HG03565 (cell line): ENCODE results near the gene DPP4.

Source experiments
- ATAC-seq: cut with Tn5 transposase; IDR thresholded peaks from one replicate; pipeline ENCODE4 v1.9.1; 2021; ENCODE audit warnings: mild to moderate bottlenecking, moderate library complexity; ENCODE audit not compliant: unreplicated experiment

DPP4 gene

DNA sequence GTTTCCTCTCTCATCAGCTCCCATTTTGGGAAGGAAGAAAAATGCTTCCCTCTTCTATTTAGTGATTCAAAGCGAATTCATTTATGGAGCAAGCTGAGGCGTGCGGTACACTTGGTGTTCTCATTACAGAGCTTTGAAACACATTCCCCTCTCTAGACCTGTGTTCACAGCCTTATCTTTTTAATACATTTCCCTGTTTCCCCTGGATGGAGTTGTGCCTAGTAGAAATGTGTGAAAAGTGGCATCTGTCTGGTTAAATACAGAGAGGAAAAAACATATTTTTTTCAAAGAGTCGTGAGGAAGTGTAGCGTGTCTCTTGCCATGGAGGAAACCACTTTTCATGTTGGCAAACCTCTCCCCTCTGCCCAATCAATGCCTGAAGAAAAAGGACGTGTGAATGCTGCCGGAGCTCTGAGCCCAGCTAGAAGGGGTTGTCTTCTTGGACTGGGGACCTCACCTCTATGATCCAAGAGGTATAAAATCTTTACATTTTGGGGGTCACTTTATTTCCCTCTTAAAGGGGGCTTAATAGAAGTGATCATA is 52.4 kb downstream of the DPP4 start:
- ATAC-seq: no peak

DNA sequence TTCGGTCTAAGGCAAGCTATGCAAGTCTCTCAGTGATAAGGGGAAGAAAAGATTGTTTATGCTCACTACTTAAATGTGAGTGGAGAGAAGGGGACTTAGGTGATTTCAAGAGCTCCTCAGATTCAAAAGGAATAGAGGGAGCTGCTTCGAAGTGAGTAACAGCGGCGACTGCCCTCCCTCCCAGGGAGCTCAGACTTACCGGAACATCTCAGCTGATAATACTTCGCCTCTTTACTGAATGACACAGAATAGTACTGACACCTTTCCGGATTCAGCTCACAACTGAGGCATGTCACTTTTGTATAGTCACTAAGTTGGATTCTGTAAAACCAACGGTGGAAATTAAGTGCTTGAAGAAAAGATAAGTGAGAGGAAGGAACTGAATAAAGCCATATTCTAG is 55.5 kb downstream of the DPP4 start:
- ATAC-seq: no peak

DNA sequence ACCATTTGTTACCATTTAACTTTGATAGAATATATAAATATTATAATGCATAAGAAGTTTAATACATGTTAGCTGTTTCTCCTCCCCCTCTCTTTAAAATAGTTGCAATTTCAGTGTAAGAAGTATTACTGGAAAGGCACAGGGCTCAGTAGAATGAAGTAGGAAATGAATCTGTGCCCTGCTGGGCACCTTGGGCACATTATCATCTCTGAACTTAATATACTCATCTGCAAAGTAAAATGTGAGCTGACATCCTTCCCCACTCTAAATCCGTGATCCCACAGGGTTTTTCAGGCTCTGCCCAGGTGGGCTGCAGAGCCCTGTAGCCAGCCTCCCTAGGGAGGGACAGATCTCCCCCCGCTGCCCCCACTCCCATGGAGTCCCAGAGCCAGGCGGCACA is 56.8 kb downstream of the DPP4 start:
- no peak for ATAC-seq

DNA sequence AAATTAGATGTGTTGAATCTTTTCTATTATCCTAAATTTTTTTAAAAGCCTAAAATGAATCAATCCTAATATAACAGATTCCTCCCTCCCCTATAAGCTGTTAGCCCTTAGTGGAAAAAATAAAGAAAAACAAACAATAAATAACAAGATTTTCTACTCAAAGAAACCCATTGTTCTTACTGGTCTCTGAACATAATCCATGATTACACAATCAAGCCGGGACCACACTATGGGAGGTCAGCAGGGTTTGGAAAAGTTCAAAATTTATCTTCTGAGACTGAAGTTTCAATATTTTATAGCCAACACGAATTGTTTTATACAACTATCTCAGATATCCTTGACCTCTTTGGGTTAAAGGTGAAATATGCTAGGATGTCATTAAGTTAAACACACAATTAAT is 57.9 kb downstream of the DPP4 start:
- ATAC-seq: no peak

DNA sequence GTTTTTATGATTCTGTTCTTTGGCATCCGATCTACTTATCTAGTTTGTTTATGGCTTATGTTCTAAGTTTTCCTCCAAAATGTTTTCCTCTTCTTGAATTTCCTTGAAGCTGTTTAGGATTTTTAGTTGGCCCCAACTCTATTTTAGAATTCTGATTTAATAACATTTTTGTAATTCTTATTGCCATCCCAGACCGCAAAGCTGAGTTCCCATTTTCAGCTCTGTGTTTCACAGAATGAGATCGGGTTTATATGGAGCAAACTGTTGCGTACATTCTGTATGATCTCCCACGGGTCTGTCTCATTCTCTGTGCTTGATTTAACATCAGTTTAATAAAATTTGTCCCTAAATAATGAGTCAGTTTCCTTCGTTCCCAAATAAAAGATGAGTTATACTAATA is 59.3 kb downstream of the DPP4 start:
- no peak for ATAC-seq

DNA sequence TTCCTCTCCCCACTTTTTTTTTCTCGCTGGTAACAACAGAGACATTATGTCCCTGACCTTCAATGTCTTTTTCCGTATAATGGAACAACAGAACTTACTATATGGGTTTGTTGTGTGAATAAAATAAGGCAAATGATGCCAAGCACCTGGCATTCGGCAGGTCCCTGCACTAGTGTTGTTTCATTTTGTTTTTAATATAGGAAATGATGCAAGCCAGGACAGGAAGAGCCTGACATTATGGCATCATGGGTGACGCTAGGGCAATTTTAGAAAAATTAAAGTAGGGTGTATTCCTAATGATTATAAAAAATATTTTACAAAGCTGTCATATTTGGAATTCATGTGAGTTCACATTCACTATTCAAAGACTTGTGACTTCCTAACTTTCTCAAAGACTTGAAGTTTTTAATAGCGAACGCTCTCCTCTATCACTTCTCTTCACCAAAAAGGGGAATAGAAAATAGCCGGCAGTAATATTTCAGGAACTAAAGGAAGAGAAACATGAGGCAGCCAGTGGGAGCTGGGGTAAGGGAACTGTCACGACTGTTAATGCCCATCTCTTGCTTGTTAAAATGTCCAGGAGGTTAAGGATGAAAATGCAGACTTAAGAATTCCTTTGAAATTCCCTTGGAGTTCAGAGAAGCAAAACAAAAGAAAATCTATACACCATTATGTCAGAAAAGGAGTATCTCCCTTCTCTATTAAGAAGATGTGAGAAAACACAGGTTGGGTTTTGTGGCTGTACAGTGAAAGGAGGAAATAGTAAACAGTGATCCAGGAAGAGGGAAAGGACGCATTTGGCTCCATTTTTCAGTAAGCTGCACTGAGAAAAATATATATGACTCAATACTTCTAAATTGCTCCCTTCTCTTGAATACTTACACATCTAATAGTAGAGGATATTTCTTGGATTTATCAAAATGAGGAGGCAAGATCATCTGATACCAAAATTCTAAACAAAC is 60.2 kb downstream of the DPP4 start:
- ATAC-seq: no peak

DNA sequence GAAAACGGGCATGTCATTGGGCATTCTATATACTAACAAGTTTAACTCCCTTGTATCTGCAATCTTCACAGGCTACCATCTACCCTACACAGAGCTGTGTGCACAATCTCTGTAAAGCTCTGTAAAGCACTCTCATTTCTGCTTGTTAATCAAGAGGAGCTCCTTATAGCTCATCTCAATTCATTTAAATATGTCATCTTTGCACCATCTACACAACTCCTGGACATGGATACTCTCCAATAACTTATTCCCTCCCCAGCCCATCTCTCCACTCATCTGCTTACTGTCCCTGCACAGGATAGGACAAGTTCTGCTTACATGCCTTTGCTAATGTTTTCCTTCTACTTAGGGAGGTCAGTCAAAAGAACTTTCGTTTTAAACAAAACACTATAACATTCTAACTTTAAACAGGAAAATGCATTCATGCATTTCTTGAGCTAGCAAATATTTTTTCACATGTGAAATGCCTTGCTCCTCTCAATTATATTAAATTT is 61.4 kb downstream of the DPP4 start:
- ATAC-seq: no peak

DNA sequence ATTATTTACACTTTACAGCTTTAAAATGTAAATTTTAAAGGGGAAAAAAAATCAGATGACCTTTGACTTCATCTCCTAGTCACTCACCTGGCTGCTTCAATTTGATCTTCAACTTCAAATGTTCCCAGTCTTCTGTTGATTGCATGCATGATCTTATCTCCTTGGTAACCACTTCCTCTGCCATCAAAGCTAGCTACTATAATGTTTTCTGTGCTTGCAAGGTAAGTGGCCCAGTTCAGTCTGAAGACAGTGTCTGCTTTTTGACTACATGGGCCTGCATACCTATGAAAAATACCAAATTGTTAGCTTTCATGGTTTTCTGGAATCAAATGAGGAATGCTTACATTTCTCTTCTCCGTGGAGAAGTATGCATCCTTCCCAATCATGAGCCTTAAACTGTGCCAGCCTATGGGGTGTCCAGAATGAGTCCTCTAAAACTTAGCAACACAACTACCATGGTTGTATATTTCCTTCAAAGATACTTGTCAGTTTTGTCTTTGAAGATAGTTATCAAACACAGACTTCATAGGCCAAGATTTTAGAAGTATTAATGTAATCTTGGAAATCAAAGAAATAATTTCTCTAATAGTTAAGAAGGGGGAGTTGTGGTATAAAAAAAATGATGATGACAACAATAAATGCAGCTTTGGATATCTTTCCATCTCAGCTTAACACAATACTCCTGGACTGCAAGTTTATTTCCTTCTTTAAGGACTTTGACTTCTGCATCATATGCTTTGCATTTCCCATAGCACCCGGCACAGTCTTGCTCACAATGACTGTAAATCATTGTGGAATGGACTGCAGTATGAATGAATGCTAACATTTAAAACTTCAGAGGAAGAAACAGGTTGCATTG is 62.1 kb downstream of the DPP4 start:
- ATAC-seq: no peak

DNA sequence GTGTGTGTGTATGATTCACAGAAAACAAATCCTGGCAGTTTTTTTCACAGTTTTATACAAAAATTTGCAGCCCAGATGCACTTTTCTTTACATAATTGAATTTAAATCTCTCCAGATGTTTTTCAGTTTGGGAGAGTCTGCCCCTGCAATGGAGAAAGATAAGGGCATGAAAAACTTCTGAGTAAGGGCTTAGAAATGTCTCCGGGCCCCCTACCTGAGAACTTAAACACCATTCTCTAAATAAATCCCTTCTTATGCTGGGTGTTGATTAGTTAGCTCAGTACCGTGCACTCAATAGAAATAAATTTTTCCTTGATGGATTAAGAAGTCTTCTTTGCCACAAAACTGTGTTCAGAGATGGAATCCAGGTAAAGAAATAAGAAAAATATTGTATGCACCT is 64.5 kb downstream of the DPP4 start:
- ATAC-seq: no peak

DNA sequence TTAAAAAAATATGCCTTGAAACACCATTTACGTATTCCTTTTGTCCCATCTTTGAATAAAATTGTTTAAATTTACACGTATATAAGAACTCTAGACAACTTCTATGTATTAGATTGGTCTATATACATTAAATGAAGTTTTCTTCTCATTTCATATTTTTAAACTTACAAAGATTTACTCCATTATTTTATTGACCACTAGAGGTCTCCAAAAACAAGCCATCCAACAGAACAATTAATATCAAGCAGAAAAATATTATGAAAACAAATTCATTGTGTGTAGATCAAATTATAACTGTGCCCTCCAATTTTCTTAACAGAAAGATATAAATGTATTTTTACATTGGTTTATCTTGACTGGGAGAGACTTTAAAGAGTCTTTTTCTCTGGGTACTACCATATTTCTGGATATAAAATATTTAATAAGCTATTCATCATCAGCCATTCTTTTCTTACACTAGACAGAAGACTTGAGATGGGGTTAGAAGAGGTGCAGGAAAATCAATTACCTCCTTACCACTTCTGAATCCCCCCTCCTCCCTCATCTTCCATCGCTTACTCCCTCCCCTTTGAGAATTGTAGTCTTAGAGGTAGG is 66.5 kb downstream of the DPP4 start:
- no peak for ATAC-seq

DNA sequence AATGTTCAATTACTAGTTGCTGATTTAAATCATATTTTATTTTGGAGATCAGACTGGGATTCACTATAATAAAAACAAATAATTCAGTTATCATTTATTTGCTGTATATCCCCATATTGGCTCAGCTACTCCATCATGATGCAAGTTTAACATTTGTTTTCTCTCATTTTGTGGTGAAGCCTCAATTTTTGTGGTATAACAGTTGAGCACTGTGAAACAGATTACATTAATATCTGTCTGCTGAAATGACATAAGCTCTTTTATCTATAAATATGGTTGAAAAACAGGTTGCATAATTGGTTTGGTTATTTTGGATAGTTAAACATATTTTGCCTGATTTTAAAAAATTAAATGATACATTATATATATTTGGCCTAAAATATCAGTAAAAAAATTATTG is 67.7 kb downstream of the DPP4 start:
- no peak for ATAC-seq

DNA sequence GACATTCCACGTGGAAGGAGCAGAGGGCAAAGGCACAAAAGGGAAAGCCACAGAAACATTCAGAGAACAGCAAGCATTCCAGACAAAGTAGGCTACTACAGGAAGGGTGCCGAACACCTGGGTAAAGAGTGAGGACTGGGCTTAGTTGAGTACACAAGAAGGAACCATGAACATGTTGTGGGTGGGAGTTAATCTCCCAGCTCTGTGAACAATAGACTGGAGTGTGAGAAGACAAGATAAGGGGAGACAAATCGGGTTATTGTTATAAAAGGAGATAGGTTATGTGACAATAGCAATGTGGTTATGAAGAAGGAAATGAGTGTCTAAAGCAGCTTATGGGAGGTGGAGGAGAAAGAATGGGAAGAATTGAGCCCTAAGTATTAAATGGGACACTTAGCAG is 70.0 kb downstream of the DPP4 start:
- ATAC-seq: no peak

DNA sequence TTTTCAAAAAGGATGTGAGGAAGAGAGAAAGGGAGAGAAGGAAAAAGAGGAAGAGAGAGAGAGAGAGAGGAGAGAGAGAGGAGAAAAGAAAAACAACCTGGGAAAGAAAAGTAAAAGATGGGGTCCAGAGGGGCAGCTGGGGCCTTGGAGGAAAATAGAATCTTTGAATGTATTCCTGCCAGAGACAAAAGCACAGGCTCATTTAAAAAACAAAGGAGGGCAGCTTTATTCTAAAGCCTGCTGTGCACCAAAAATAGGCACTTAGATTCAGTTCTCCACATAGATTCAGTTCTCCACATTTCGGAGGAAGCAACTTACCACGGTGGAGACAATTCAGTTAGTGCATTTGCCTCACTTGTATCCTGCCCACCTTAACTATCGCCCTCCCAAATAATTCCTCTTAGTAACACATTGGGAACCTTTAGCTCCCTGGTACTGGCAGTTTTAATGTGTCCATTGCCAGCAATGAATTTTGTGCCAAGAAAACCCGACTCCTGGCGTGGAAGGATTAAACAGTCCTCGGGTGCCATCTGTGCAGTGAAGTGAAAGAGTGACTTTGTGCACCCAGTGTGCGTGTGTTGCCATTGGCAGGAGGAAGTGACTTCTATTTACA is 71.3 kb downstream of the DPP4 start:
- no peak for ATAC-seq

DNA sequence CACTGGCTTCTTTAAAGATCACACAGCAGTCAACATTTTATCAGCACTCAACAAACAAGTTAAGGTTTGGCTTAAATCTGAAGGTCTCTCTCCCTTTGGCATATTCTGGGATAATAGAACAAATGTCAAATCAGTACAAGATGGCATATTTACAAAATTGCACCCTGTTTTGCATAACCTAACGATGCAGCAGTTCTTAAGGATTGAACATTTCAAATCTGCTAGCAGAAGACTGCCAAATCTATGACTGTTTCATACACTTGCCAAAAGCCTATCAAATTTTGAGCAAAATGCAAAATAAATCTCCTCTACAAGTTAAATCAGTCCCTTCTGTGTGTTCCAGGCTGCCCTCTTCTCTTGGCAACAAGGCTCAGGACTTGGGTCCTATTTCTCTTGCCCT is 73.6 kb downstream of the DPP4 start:
- ATAC-seq: no peak

DNA sequence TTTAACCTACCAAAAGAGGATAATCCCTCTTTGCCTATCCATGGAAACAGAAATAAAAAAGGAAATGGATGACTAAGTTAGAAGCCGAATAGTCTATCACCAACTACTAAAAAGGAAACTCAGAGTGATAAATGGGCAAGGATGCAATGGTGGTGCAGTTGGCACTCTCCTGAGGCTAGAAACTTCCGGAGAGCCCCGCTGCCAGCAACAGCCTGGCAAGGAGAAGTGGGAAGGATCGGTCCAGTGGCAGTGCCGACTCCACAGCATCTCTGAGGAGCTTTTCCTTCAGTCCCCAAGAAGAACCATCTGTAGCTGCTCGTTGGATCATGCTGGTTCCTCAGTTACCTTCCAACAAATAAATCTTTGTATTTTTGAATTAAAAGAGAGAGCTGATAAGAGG is 74.7 kb downstream of the DPP4 start:
- ATAC-seq: no peak

DNA sequence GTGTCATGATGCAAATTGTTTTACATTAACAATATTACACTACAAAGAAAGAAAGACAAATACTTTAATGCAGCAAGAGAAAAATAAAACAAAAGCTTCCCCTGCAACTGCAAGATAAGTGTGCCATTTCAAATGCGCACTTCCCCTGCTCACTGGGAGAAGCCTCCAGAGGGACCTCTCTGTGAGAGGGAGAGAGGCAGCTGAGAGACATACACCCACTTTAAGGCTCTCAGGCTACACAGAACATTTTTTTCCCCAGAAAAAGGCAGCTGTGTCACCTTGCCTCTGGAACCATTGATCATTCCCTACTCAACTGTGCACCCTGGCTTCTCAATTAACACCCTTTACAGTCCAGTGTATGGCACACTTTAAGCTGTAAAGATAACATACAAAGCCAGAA is 75.2 kb downstream of the DPP4 start:
- no peak for ATAC-seq

DNA sequence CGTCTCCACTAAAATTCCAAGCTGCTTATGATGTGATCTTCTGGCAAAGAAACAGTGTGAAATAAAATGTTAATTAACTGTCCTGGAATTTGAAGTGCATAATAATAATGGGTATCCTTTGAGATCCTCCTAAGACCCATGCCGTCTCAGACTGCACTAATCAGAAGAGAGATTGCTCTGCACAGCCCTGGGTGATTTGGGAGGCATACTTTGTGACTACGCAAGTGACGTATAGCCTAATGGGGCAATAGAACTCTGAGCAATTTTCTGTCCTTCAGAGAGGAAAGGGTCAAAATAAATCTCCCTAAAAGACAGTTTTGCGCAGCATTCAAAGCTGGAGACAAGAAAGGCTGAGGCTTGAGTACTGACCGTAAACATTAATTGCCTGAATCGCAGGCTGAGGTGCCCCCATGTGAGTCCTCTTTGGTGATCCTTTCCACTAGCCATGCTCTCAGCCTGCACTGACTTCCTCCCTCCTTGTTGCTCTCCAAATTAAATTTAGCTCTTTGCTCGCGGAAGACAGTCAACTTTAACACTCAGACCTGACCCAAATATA is 76.0 kb downstream of the DPP4 start:
- ATAC-seq: no peak

DNA sequence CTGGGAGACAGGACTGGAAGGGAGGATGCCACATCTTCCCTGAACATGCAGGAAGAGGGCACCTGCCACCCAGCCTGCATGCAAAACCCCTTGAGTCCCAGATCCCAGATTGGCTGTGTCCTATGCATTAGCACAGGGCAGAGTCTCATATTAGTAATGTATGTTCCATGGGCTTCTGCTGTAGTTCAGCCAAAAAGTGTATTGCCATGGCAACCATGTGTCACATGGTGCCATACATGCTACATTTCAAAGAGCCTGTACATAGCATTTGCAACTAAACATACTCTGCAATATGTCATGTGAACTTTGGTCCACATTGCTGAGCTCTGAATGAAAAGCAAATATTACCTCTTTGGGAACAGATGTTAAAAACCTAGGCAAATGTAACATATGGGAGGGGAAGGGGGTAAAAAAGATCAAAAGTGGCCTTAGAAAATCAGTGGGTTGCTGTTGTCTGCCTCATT is 78.4 kb downstream of the DPP4 start:
- ATAC-seq: no peak

DNA sequence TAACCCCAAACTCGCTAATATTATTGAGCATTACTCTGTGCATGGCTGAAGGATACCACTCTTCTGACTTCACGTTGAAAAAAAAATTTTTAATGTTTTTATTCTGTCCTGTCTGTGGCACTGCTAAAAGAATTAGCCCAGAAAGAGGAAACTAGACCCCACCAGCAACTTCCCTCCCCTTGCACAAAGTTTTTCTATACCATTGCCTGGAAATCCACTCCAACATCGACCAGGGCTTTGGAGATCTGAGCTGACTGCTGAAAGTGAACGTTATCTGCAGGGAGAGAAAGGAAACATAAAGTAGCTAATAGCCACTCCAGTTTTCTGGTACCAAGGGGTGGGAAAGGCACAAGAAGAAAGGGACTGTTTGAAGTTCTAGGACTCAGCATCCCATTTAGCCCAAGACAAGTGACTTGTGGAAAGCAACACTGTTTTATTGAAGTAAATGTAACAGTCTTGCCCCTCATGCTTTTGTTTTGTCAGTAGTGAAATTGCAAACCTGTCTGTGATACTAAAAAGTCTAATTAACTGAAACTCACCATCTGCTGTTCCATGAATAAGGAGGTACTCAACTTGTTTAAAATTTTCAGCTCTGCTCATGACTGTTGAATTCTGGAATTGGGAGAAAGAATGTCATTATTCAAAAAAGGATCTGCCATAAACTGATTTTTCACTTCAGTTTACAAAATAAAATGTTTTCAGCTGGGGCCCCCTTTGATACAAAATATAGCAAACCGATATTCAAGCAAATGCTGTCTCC is 79.1 kb downstream of the DPP4 start:
- ATAC-seq: no peak

DNA sequence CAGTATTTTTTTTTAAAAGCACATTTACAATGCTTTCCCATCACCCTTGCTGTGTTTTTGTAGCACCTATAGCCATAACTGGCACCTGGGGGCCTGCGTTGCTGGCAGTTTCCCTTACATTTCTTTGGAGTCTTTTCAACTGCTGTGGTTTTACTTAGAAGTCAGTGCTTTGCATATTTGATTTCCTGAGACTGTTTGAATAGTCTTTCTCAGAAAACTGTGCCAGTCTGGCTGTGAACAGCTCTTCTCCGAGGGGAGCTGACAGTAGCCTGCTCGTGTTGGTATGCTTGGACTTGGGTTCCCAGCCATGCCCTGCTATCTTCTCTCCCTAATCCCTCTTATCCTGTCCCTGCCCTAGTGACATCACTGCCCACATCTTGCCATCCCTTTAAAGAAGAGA is 81.5 kb downstream of the DPP4 start:
- peak; percentile 55 for ATAC-seq
